Measurements from ENCODE around the gene PTPRU.

The PTPRU gene

GRCh38 chr1:29365906-29366670, 129.8 kb downstream of the PTPRU start:
- TF ChIP-seq Cebpa-rat (IDR thresholded peaks at IDR 0.05), result no peak
- Histone ChIP-seq H3K27me3 (no peaks in the 10 kb centered on the region), H3K4me1 (peaks cover 9% of the 10 kb centered on the region), H4K20me1 (no peaks in the 10 kb centered on the region), H3K27ac (no peak overlapping the region), H3K4me3 (no peak overlapping the region), H3K9me3 (no peaks in the 10 kb centered on the region), H3K4me2 (no peak overlapping the region), H3K36me3 (no peaks in the 10 kb centered on the region), H3K9ac (no peak overlapping the region)

- TF ChIP-seq Cebpa-rat (IDR thresholded peaks at IDR 0.05), result no peak
- Histone ChIP-seq H3K4me2 (no peak overlapping the region), H3K9me3 (no peaks in the 10 kb centered on the region), H3K4me1 (peaks cover 11% of the 10 kb centered on the region), H3K27me3 (no peaks in the 10 kb centered on the region), H3K9ac (no peak overlapping the region), H4K20me1 (no peaks in the 10 kb centered on the region), H3K27ac (no peak overlapping the region), H3K36me3 (no peaks in the 10 kb centered on the region), H3K4me3 (no peak overlapping the region)
Observed at GRCh38 chr1:29368936-29369932, 132.9 kb downstream of the PTPRU start.

GRCh38 chr1:29370067-29370466, 133.7 kb downstream of the PTPRU start:
- Histone ChIP-seq H3K4me1 (peaks cover 11% of the 10 kb centered on the region), H3K27ac (no peak overlapping the region), H3K9me3 (peaks cover 6% of the 10 kb centered on the region), H3K4me3 (no peak overlapping the region), H3K27me3 (no peaks in the 10 kb centered on the region), H3K36me3 (no peaks in the 10 kb centered on the region), H4K20me1 (no peaks in the 10 kb centered on the region), H3K4me2 (0 out of 2 replicates have a peak overlapping the region, but pooled peaks have one; percentile 42), H3K9ac (no peak overlapping the region)
- no peak for TF ChIP-seq Cebpa-rat (IDR thresholded peaks at IDR 0.05)

- no peaks in the 10 kb centered on the region for H3K36me3 ChIP-seq
- H4K20me1 ChIP-seq, result no peaks in the 10 kb centered on the region
- peaks cover 18% of the 10 kb centered on the region for H3K9me3 ChIP-seq
- H3K4me1 ChIP-seq, result peaks cover 11% of the 10 kb centered on the region
- no peak overlapping the region for H3K4me3 ChIP-seq
- no peak overlapping the region for H3K27ac ChIP-seq
- no peaks in the 10 kb centered on the region for H3K27me3 ChIP-seq
- TF ChIP-seq Cebpa-rat (IDR thresholded peaks at IDR 0.05), result no peak
- peak overlapping the region; percentile 42 for H3K4me2 ChIP-seq
- H3K9ac ChIP-seq, result no peak overlapping the region
Observed at GRCh38 chr1:29371332-29371731, 135.0 kb downstream of the PTPRU start.

- no peaks in the 10 kb centered on the region for H3K27me3 ChIP-seq
- no peak overlapping the region for H3K9ac ChIP-seq
- no peaks in the 10 kb centered on the region for H4K20me1 ChIP-seq
- no peak overlapping the region for H3K4me3 ChIP-seq
- H3K4me1 ChIP-seq, result peaks cover 11% of the 10 kb centered on the region
- H3K36me3 ChIP-seq, result no peaks in the 10 kb centered on the region
- no peak overlapping the region for H3K27ac ChIP-seq
- no peak for TF ChIP-seq Cebpa-rat (IDR thresholded peaks at IDR 0.05)
- H3K4me2 ChIP-seq, result no peak overlapping the region
- peaks cover 25% of the 10 kb centered on the region for H3K9me3 ChIP-seq
Observed at GRCh38 chr1:29372108-29372507, 135.8 kb downstream of the PTPRU start.

Measured in BLaER1 (cell line).